SK-N-DZ (cell line): ENCODE data around the gene CCDC137.

Experiments
- DNase-seq: peaks from one replicate; pipeline ENCODE4 v3.0.0-alpha.2; 2015; ENCODE audit warnings: low spot score

Gene CCDC137

GRCh38 chr17:81701288-81702071, 34.9 kb downstream of the CCDC137 start:
- DNase-seq, result no peak

GRCh38 chr17:81702934-81703746, 36.6 kb downstream of the CCDC137 start, which contains the start of gene MRPL12:
Gene MRPL12 (plus strand): TSS chr17:81703367. CDS start chr17:81703502, 135 bp downstream.
- peak; percentile 94 for DNase-seq

GRCh38 chr17:81703747-81704654, 37.5 kb downstream of the CCDC137 start:
- no peak for DNase-seq

GRCh38 chr17:81705518-81706231, 39.1 kb downstream of the CCDC137 start:
- no peak for DNase-seq

GRCh38 chr17:81706232-81706611, 39.7 kb downstream of the CCDC137 start:
- DNase-seq, result no peak

GRCh38 chr17:81706757-81707624, 40.5 kb downstream of the CCDC137 start:
- DNase-seq, result no peak

GRCh38 chr17:81707725-81708646, 41.4 kb downstream of the CCDC137 start:
- DNase-seq, result no peak

GRCh38 chr17:81708739-81709185, 42.2 kb downstream of the CCDC137 start:
- no peak for DNase-seq

- DNase-seq, result no peak
These were observed 44.2 kb downstream of the CCDC137 start for GRCh38 chr17:81710514-81711308.

GRCh38 chr17:81711814-81712467, 45.4 kb downstream of the CCDC137 start, which contains the start of gene SLC25A10:
Gene SLC25A10 (plus strand): TSS chr17:81712284. CDS start chr17:81712427, 143 bp downstream.
- peak; percentile 80 for DNase-seq

GRCh38 chr17:81712468-81713003, 46.0 kb downstream of the CCDC137 start:
- DNase-seq, result no peak

- no peak for DNase-seq
These were observed 46.5 kb downstream of the CCDC137 start for GRCh38 chr17:81713004-81713555.

- DNase-seq, result peak; percentile 64
These were observed 47.2 kb downstream of the CCDC137 start for GRCh38 chr17:81713556-81714411.

- DNase-seq, result no peak
These were observed 48.0 kb downstream of the CCDC137 start for GRCh38 chr17:81714412-81715106.
